Pancreas (tissue), 10 donors: ENCODE data around the gene CD83. TPM values are rescaled to one million over a fixed set of nuclear protein-coding genes. Genes with fewer than 3 reads are reported as not detected.

ENCODE experiments used
- ATAC-seq, 4 donors: fragments of 200-7000 bp; cut with Tn5 transposase; one replicate each; pipeline versions ENCODE4 v1.8.0 to v1.9.1; 2020; ENCODE audit warnings: mild to moderate bottlenecking in 4 of 4, moderate library complexity in 4 of 4
- DNase-seq, 6 donors: peaks; one replicate each; pipeline ENCODE4 v3.0.0-alpha.2; 2020
- FAIRE-seq: peaks from 2 replicates; lab custom pipeline; 2012; peaks lifted over from hg19 to GRCh38; lab: Jason Lieb, UNC
- H3K27ac ChIP-seq, 4 donors: fragments of 200-600 bp; sonication (generic); 1 replicate in 3 of 4; 2 replicates in 1 of 4; pipeline versions ENCODE4 v1.5.0 to v1.8.0; 2020
- H3K27me3 ChIP-seq, 4 donors: fragments of 200-600 bp; one replicate each; pipeline ENCODE4 v1.8.0; 2021
- H3K36me3 ChIP-seq, 3 donors: fragments of 200-600 bp; sonication (generic) in 1 of 3; one replicate each; pipeline versions ENCODE4 v1.5.0 to v1.8.0; 2020 to 2021
- H3K4me1 ChIP-seq, 3 donors: fragments of 200-600 bp; one replicate each; pipeline ENCODE4 v1.8.0; 2021
- H3K4me3 ChIP-seq, 4 donors: fragments of 200-600 bp; sonication (generic) in 2 of 4; one replicate each; pipeline versions ENCODE4 v1.5.0 to v1.8.0; 2020 to 2021
- H3K9me3 ChIP-seq, 4 donors: fragments of 200-600 bp; one replicate each; pipeline ENCODE4 v1.8.0; 2021
- CTCF ChIP-seq, 4 donors: fragments of 200-600 bp; sonication (generic) in 3 of 4; IDR thresholded peaks; one replicate each; pipeline versions ENCODE4 v1.5.0 to v1.8.0; 2021; ENCODE audit warnings: antibody characterized with exemption in 4 of 4
- WGBS, 2 donors: extraction: QIAGEN DNeasy Blood & Tissue Kit; methylation state at CpG; one replicate each; pipeline ENCODE4 v1.1.7; 2013; 5-methylcytosine and 5-hydroxymethylcytosine counted together
- intact Hi-C, 3 donors: fragments of 100-400 bp; cut with DNase I; formaldehyde crosslinking; loops; one replicate each; pipeline versions ENCODE4 v1.11.1 to v1.14.2; 2022
- polyA plus RNA-seq, 2 donors: library from polyadenylated mRNA; stranded (reverse); fragments of 200-250 nt; gene quantifications; one replicate each; pipeline ENCODE4 v1.2.3, GENCODE V29; 2013
- total RNA-seq, 6 donors: library from RNA; stranded (reverse); fragmentation: NEBNext Ultra II Directional in 4 of 6; extraction: Animal tissue kit (Norgen Biotek cat#: 25700) in 4 of 6; gene quantifications; one replicate each; pipeline versions ENCODE4 v1.2.1 to v1.2.4, GENCODE V29; 2021 to 2023
- donor health status: healthy with polysubstance abuse.
- donor health status: DM: no; HTN: no; CAD: no; lungs with moderate emphysema.
- donor health status: DM: no; HTN: no; CAD: no.
- donor health status: control.
- donor health status: control.
- donor health status: Bipolar disorder and iron deficiency.
- donor health status: DM: yes; HTN: yes; CAD: no.
- donor health status: DM: no; HTN: no; CAD: no.
- donor health status: DM: no; HTN: no; CAD: no.
- donor health status: DM: yes; HTN: yes; CAD: no.

The CD83 gene
- total and polyA plus RNA-seq, 8 donors, result 0.72 to 5.1 (median 1.3) TPM

DNA sequence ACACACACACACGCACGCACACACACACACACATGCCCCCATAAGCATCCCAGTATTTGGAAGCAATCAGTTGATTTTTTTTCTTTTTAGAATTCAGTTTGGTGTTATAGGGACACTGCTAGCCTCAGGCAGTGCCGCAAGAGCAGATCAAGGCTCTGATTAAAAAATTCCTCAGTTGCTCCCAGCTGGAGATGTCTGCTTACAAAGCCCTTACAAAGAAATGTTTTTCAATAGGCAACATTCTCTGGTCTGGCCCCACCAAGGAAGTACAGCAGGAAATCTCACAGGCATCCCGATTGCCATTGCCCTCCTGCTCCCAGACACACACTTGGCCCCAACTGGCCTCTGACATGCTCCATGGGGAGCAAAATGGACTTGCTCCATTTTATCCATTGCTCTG is 22.9 kb upstream of the CD83 start:
- 90 to 98% methylated on average over 4 of the region's 4 CpGs for WGBS, 2 donors
- H3K4me3 ChIP-seq, result no peak overlapping the region
- H3K36me3 ChIP-seq, result no peaks in the 10 kb centered on the region
- intact Hi-C loops, result no loop called here
- no peaks in the 10 kb centered on the region for H3K9me3 ChIP-seq
- FAIRE-seq (no peak), DNase-seq (no peak), ATAC-seq (no peak)
- H3K4me1 ChIP-seq, result no peaks in the 10 kb centered on the region
- no peak overlapping the region for H3K27ac ChIP-seq
- peaks cover 0 to 7% (median 0%) of the 10 kb centered on the region in 4 donors for H3K27me3 ChIP-seq
- no peak for TF ChIP-seq CTCF (IDR thresholded peaks at IDR 0.05)

- WGBS, 2 donors, result 77 to 81% methylated on average over 6 of the region's 6 CpGs
- peaks cover 0 to 7% (median 0%) of the 10 kb centered on the region in 4 donors for H3K27me3 ChIP-seq
- no peaks in the 10 kb centered on the region for H3K4me1 ChIP-seq
- ATAC-seq, result no peak
- intact Hi-C loops, result no loop called here
- FAIRE-seq, result no peak
- no peak for TF ChIP-seq CTCF (IDR thresholded peaks at IDR 0.05)
- H3K27ac ChIP-seq, result no peak overlapping the region
- no peaks in the 10 kb centered on the region for H3K9me3 ChIP-seq
- H3K36me3 ChIP-seq, result no peaks in the 10 kb centered on the region
- DNase-seq, result no peak
- H3K4me3 ChIP-seq, result no peak overlapping the region
Observed at GRCh38 chr6:14095437-14095836, 22.1 kb upstream of the CD83 start.

DNA sequence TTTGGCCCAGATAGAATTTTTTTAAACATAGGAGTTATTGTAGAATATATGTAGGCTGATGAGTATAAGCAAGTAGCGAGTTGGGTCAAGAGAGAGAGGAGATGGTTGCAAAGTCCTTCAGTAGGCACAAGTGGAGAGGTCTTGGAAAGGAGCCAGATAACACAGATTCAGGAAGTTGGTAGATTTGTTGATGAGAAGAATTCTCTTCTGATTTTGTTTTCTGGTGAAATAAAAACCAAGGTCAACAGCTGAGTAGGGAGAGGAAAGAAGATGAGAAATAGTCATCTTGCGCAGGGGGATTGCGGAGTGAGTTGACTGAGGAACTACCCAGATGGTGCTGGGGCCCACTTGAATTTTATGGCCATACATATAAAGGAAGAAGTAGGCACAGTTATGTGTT is 17.4 kb upstream of the CD83 start:
- H3K27me3 ChIP-seq, result no peaks in the 10 kb centered on the region
- intact Hi-C loops, result no loop called here
- no peak overlapping the region for H3K4me3 ChIP-seq
- H3K4me1 ChIP-seq, result no peaks in the 10 kb centered on the region
- H3K9me3 ChIP-seq, result no peaks in the 10 kb centered on the region
- WGBS, 2 donors, result 91 to 94% methylated on average over 3 of the region's 3 CpGs
- ATAC-seq, result peak in 2 of 4 donors; percentile 29 to 46
- H3K27ac ChIP-seq, result no peak overlapping the region
- no peak for FAIRE-seq
- no peak for TF ChIP-seq CTCF (IDR thresholded peaks at IDR 0.05)
- H3K36me3 ChIP-seq, result no peaks in the 10 kb centered on the region
- DNase-seq, result no peak

DNA sequence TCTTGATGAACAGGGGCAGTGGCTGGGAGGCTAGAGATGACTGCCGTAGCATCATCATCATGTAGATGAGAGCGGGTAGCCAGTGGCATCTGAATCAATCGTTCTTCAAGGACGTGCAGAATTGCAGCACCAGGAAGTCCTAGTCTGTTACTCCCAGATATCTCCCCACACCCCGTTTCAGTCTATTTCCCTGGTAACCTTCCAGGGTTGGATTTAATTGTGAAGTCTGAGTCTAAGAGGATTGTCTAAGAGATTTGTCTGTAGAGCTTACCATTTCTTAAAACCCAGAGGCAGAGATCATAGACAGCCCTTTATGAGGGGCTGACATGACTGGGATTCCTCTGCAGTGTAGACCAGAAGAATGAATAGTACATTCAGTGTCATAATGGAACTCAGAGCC is 16.6 kb upstream of the CD83 start:
- H3K36me3 ChIP-seq, result no peaks in the 10 kb centered on the region
- 51 to 60% methylated on average over 5 of the region's 5 CpGs for WGBS, 2 donors
- H3K9me3 ChIP-seq, result no peaks in the 10 kb centered on the region
- no peaks in the 10 kb centered on the region for H3K27me3 ChIP-seq
- FAIRE-seq, result no peak
- no peak overlapping the region for H3K4me3 ChIP-seq
- no peaks in the 10 kb centered on the region for H3K4me1 ChIP-seq
- DNase-seq, result no peak
- TF ChIP-seq CTCF (IDR thresholded peaks at IDR 0.05), result no peak
- no peak overlapping the region for H3K27ac ChIP-seq
- ATAC-seq, result no peak
- intact Hi-C loops, result no loop called here

DNA sequence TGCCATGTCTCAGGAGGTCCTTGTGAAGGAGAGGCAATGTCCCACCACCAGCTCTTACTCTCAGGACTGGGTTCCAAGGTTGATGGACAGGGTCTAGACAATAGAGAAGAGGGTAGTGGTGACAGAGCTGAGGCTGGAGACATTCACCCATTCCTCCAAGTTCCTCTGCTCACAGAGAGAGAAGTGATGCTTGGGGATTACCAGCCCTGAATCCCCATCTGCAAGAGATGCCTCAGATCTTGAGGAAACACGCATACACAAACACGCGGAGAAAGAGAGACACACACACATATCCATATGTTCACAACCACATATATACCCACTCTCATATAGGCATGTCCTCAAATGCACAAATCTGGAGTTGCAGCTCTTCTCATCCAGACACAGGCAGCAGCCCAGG is 15.2 kb upstream of the CD83 start:
- no peaks in the 10 kb centered on the region for H3K36me3 ChIP-seq
- TF ChIP-seq CTCF (IDR thresholded peaks at IDR 0.05), result no peak
- no peak overlapping the region for H3K4me3 ChIP-seq
- no peaks in the 10 kb centered on the region for H3K27me3 ChIP-seq
- DNase-seq (no peak), FAIRE-seq (no peak), ATAC-seq (no peak)
- intact Hi-C loops, result no loop called here
- H3K9me3 ChIP-seq, result no peaks in the 10 kb centered on the region
- 81 to 87% methylated on average over 3 of the region's 3 CpGs for WGBS, 2 donors
- no peaks in the 10 kb centered on the region for H3K4me1 ChIP-seq
- no peak overlapping the region for H3K27ac ChIP-seq
